ENCODE data around the gene KLF6. TPM values are rescaled to one million over a fixed set of nuclear protein-coding genes. Genes with fewer than 3 reads are reported as not detected.

KLF6 gene
- total RNA-seq, 1 experiment from 2014 or later, result 27.9 TPM

DNA sequence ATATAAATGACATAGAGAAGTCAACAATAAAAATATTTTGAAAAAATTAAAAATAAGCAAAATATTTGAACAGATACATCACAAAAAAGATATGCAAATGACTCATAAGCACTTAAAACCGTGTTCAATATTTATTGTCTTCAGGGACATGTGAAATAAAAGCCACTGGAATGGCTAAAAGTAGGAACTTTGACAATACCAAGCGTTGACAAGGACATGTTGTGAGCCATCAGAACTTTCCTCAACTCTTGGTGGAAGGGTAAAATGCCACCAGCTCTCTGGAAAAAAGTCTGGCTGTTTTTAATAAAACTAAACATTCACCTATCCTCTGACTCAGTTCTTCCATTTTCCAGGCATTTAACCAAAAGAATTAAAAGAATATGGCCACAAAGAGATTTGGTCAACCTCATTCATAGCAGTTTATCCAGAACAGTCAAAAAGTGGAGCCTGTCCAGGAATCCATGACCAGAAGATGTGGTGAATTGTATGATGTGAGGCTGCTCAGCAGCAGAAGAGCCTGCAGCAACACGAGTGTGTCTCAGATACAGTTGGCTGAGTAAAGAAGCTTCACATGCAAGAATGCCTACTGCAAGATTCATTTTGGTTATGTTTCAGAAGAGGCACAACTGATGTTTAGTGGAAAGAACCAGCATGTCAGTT lies 7.1 kb upstream of the KLF6 start (continued):
- TF ChIP-seq, protein P1, sequence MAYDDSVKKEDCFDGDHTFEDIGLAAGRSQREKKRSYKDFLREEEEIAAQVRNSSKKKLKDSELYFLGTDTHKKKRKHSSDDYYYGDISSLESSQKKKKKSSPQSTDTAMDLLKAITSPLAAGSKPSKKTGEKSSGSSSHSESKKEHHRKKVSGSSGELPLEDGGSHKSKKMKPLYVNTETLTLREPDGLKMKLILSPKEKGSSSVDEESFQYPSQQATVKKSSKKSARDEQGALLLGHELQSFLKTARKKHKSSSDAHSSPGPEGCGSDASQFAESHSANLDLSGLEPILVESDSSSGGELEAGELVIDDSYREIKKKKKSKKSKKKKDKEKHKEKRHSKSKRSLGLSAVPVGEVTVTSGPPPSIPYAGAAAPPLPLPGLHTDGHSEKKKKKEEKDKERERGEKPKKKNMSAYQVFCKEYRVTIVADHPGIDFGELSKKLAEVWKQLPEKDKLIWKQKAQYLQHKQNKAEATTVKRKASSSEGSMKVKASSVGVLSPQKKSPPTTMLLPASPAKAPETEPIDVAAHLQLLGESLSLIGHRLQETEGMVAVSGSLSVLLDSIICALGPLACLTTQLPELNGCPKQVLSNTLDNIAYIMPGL (CRISPR knock-in tag; IDR thresholded peaks at IDR 0.05), result no peak
- TF ChIP-seq JUN (CRISPR knock-in tag; IDR thresholded peaks at IDR 0.05) (no peak), ZNF138 (CRISPR knock-in tag; conservative IDR thresholded peaks at IDR 0.05) (no peak), ZNF396 (CRISPR knock-in tag; IDR thresholded peaks at IDR 0.05; ENCODE audit: borderline replicate concordance) (no peak), ZNF232 (CRISPR knock-in tag; IDR thresholded peaks at IDR 0.05) (no peak), NFATC4 (CRISPR knock-in tag; IDR thresholded peaks at IDR 0.05) (no peak), FOXK1 (CRISPR knock-in tag; IDR thresholded peaks at IDR 0.05) (no peak), ZNF671 (CRISPR knock-in tag; IDR thresholded peaks at IDR 0.05) (no peak), NR3C1 (CRISPR knock-in tag; conservative IDR thresholded peaks at IDR 0.05; ENCODE audit: low read depth) (no peak), ETV6 (CRISPR knock-in tag; IDR thresholded peaks at IDR 0.05) (no peak)
- TF ChIP-seq, protein P2, sequence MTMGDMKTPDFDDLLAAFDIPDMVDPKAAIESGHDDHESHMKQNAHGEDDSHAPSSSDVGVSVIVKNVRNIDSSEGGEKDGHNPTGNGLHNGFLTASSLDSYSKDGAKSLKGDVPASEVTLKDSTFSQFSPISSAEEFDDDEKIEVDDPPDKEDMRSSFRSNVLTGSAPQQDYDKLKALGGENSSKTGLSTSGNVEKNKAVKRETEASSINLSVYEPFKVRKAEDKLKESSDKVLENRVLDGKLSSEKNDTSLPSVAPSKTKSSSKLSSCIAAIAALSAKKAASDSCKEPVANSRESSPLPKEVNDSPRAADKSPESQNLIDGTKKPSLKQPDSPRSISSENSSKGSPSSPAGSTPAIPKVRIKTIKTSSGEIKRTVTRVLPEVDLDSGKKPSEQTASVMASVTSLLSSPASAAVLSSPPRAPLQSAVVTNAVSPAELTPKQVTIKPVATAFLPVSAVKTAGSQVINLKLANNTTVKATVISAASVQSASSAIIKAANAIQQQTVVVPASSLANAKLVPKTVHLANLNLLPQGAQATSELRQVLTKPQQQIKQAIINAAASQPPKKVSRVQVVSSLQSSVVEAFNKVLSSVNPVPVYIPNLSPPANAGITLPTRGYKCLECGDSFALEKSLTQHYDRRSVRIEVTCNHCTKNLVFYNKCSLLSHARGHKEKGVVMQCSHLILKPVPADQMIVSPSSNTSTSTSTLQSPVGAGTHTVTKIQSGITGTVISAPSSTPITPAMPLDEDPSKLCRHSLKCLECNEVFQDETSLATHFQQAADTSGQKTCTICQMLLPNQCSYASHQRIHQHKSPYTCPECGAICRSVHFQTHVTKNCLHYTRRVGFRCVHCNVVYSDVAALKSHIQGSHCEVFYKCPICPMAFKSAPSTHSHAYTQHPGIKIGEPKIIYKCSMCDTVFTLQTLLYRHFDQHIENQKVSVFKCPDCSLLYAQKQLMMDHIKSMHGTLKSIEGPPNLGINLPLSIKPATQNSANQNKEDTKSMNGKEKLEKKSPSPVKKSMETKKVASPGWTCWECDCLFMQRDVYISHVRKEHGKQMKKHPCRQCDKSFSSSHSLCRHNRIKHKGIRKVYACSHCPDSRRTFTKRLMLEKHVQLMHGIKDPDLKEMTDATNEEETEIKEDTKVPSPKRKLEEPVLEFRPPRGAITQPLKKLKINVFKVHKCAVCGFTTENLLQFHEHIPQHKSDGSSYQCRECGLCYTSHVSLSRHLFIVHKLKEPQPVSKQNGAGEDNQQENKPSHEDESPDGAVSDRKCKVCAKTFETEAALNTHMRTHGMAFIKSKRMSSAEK (CRISPR knock-in tag; IDR thresholded peaks at IDR 0.05; ENCODE audit: borderline replicate concordance), result no peak
- TF ChIP-seq, protein P3, sequence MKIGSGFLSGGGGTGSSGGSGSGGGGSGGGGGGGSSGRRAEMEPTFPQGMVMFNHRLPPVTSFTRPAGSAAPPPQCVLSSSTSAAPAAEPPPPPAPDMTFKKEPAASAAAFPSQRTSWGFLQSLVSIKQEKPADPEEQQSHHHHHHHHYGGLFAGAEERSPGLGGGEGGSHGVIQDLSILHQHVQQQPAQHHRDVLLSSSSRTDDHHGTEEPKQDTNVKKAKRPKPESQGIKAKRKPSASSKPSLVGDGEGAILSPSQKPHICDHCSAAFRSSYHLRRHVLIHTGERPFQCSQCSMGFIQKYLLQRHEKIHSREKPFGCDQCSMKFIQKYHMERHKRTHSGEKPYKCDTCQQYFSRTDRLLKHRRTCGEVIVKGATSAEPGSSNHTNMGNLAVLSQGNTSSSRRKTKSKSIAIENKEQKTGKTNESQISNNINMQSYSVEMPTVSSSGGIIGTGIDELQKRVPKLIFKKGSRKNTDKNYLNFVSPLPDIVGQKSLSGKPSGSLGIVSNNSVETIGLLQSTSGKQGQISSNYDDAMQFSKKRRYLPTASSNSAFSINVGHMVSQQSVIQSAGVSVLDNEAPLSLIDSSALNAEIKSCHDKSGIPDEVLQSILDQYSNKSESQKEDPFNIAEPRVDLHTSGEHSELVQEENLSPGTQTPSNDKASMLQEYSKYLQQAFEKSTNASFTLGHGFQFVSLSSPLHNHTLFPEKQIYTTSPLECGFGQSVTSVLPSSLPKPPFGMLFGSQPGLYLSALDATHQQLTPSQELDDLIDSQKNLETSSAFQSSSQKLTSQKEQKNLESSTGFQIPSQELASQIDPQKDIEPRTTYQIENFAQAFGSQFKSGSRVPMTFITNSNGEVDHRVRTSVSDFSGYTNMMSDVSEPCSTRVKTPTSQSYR (CRISPR knock-in tag; IDR thresholded peaks at IDR 0.05), result no peak

DNA sequence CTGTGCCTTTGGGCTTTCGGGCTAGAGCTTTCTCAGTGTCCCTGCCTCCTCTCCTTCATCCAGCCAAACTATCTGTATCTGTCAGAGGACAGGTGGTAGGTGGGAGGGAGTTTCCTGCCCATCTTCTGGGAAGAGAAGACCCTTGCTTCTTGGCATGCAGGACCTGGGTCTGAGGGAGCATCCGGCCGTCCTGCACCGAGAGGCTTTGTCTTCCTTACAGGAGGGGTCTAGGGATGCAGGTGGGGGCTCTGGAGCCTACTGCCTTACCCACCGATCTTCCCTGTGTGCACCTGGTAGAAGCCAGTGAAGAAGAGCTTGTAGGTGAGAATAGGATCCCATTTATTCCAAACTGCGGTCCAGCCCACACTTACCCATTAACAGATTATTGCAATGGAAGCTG lies 5.8 kb upstream of the KLF6 start:
- Mint-ChIP-seq H3K4me1 (peaks cover 20% of the 10 kb centered on the region), H3K9me3 (peaks cover 18% of the 10 kb centered on the region), H3K4me3 (no peak overlapping the region), H3K27me3 (ENCODE audit: low read depth) (no peaks in the 10 kb centered on the region; the same call in none of the 2 replicates), H3K36me3 (peaks cover 10% of the 10 kb centered on the region), H3K27ac (no peak overlapping the region)
- DNase-seq (ENCODE audit: low spot score), result no peak
- CTCF ChIA-PET, result no interaction called here
- POLR2A ChIA-PET, result no interaction called here
- ATAC-seq, result no peak
- TF ChIP-seq GABPB1 (CRISPR knock-in tag; IDR thresholded peaks at IDR 0.05), result no peak
- TF ChIP-seq, protein P3 (CRISPR knock-in tag; IDR thresholded peaks at IDR 0.05), result no peak
- no peak for TF ChIP-seq ZNF138 (CRISPR knock-in tag; conservative IDR thresholded peaks at IDR 0.05)
- no peak for TF ChIP-seq OVOL2 (CRISPR knock-in tag; IDR thresholded peaks at IDR 0.05; ENCODE audit: borderline replicate concordance)
- TF ChIP-seq, protein P4, sequence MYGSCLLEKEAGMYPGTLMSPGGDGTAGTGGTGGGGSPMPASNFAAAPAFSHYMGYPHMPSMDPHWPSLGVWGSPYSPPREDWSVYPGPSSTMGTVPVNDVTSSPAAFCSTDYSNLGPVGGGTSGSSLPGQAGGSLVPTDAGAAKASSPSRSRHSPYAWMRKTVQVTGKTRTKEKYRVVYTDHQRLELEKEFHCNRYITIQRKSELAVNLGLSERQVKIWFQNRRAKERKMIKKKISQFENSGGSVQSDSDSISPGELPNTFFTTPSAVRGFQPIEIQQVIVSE (CRISPR knock-in tag; IDR thresholded peaks at IDR 0.05; ENCODE audit: borderline replicate concordance), result no peak
- TF ChIP-seq, protein P5, sequence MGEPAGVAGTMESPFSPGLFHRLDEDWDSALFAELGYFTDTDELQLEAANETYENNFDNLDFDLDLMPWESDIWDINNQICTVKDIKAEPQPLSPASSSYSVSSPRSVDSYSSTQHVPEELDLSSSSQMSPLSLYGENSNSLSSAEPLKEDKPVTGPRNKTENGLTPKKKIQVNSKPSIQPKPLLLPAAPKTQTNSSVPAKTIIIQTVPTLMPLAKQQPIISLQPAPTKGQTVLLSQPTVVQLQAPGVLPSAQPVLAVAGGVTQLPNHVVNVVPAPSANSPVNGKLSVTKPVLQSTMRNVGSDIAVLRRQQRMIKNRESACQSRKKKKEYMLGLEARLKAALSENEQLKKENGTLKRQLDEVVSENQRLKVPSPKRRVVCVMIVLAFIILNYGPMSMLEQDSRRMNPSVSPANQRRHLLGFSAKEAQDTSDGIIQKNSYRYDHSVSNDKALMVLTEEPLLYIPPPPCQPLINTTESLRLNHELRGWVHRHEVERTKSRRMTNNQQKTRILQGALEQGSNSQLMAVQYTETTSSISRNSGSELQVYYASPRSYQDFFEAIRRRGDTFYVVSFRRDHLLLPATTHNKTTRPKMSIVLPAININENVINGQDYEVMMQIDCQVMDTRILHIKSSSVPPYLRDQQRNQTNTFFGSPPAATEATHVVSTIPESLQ (CRISPR knock-in tag; IDR thresholded peaks at IDR 0.05), result no peak
- no peak for TF ChIP-seq PRRX2 (CRISPR knock-in tag; IDR thresholded peaks at IDR 0.05)
- TF ChIP-seq, protein P6, sequence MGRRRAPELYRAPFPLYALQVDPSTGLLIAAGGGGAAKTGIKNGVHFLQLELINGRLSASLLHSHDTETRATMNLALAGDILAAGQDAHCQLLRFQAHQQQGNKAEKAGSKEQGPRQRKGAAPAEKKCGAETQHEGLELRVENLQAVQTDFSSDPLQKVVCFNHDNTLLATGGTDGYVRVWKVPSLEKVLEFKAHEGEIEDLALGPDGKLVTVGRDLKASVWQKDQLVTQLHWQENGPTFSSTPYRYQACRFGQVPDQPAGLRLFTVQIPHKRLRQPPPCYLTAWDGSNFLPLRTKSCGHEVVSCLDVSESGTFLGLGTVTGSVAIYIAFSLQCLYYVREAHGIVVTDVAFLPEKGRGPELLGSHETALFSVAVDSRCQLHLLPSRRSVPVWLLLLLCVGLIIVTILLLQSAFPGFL (CRISPR knock-in tag; IDR thresholded peaks at IDR 0.05; ENCODE audit: borderline replicate concordance), result no peak
